ENCODE data around the gene SNX5.

GRCh38 chr20:17935761-17936160 is 32.8 kb downstream of the SNX5 start:
- no peak for TF ChIP-seq CTCF (IDR thresholded peaks at IDR 0.05)
- TF ChIP-seq ZFX (IDR thresholded peaks at IDR 0.05; ENCODE audit: borderline replicate concordance): no peak
